Esophagus muscularis mucosa (tissue), 4 donors: ENCODE measurements around the gene PIK3R6. TPM values are rescaled to one million over a fixed set of nuclear protein-coding genes. Genes with fewer than 3 reads are reported as not detected.

Source experiments
- DNase-seq: peaks from one replicate; pipeline ENCODE4 v3.0.0-alpha.2; 2017; ENCODE audit errors: extremely low spot score
- H3K27ac ChIP-seq, 4 donors: fragments of 200-600 bp; sonication (generic); replicated peaks in 1 of 4; 1 replicate in 3 of 4; 2 replicates in 1 of 4; pipeline ENCODE4 v1.5.1; 2016 to 2019; ENCODE audit warnings: mild to moderate bottlenecking in 1 of 4
- H3K27me3 ChIP-seq, 4 donors: fragments of 200-600 bp; sonication (generic); one replicate each; pipeline versions ENCODE4 v1.5.1 to v1.6.0; 2016 to 2019
- H3K36me3 ChIP-seq, 4 donors: fragments of 200-600 bp; sonication (generic); one replicate each; pipeline ENCODE4 v1.5.1; 2016 to 2019
- H3K4me1 ChIP-seq, 4 donors: fragments of 200-600 bp; sonication (generic); one replicate each; pipeline ENCODE4 v1.5.1; 2016 to 2019
- H3K4me3 ChIP-seq, 4 donors: fragments of 200-600 bp; sonication (generic); 1 replicate in 2 of 4; 2 replicates in 2 of 4; pipeline ENCODE4 v1.5.1; 2016 to 2019; ENCODE audit warnings: mild to moderate bottlenecking in 4 of 4, moderate library complexity in 1 of 4
- H3K9me3 ChIP-seq, 4 donors: fragments of 200-600 bp; sonication (generic); 1 replicate in 3 of 4; 2 replicates in 1 of 4; pipeline ENCODE4 v1.5.1; 2016 to 2019
- EP300 ChIP-seq: sonication (generic); formaldehyde crosslinking; IDR thresholded peaks from one replicate; pipeline ENCODE4 v1.6.1; 2017; ENCODE audit warnings: antibody characterized with exemption
- POLR2A ChIP-seq: fragments of 450-650 bp; IDR thresholded peaks from one replicate; pipeline ENCODE4 v1.6.1; 2017; ENCODE audit warnings: antibody characterized with exemption, moderate library complexity, mild to moderate bottlenecking, low read depth
- POLR2AphosphoS5 ChIP-seq, 2 donors: sonication (generic); formaldehyde crosslinking; IDR thresholded peaks; one replicate each; pipeline ENCODE4 v1.6.1; 2017; ENCODE audit warnings: antibody characterized with exemption in 2 of 2
- WGBS: methylation state at CpG from one replicate; pipeline ENCODE4 v1.1.5; 2018; 5-methylcytosine and 5-hydroxymethylcytosine counted together
- intact Hi-C: fragments of 100-400 bp; cut with DNase I; formaldehyde crosslinking; loops from one replicate; pipeline ENCODE4 v1.15.1; 2023
- total RNA-seq, 4 donors: library from RNA; depleted of rRNA; stranded (reverse); fragments of >200 nt; gene quantifications; one replicate each; pipeline versions ENCODE4 v1.1.0 to v1.2.1, GENCODE V29; 2016
- TF ChIP-seq, protein P1 (sequence below), 3 experiments: fragments of 200-600 bp in 2 of 3; fragments of 450-650 bp in 1 of 3; sonication (generic) in 2 of 3; IDR thresholded peaks; one replicate each; pipeline ENCODE4 v1.5.1; 2017 to 2019; ENCODE audit warnings: antibody characterized with exemption in 3 of 3, mild to moderate bottlenecking in 2 of 3, moderate library complexity in 1 of 3

Gene PIK3R6
- total RNA-seq, 4 donors from 2014 or later: 0.52 to 3.3 (median 1.8) TPM

DNA sequence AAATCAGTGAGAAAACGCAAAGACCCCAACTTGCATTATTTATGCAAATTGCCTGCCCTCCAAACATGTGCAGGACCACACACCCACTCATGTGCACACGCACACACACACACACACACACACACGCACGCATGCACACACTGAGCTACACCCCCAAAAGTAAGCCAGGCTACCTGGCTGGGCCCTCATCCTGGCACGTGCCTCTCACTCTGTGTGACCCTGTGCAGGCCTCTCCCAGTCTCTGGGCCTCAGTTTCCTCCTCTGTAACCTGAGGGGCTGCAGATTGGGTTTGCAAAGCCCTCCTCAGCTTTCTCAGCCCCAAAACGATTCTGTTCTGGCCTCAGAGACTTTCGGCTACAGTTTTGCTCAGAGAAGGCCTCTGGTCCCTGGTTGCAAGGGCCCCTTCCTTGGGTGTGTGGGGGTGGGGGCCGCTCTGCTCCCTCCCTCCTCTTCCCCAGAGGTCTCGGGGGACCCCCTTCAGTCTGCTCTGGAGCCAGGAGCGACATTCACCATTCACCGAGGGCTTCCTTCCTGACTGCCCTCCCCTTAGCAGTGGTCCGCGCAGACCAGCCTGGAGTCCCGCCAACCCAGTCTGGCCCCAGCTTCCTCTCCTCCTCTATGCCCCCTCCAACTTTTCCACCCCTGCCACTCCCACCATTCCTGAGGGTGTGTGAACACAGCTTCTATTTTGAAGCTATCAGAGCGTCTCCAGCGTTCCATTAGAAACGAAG, 5.4 kb upstream of the PIK3R6 start:
- peaks cover 0 to 8% (median 2%) of the 10 kb centered on the region in 4 donors for H3K4me1 ChIP-seq
- TF ChIP-seq EP300 (no peak), POLR2A (no peak), POLR2AphosphoS5 (IDR thresholded peaks at IDR 0.05) (no peak)
- TF ChIP-seq, protein P1, sequence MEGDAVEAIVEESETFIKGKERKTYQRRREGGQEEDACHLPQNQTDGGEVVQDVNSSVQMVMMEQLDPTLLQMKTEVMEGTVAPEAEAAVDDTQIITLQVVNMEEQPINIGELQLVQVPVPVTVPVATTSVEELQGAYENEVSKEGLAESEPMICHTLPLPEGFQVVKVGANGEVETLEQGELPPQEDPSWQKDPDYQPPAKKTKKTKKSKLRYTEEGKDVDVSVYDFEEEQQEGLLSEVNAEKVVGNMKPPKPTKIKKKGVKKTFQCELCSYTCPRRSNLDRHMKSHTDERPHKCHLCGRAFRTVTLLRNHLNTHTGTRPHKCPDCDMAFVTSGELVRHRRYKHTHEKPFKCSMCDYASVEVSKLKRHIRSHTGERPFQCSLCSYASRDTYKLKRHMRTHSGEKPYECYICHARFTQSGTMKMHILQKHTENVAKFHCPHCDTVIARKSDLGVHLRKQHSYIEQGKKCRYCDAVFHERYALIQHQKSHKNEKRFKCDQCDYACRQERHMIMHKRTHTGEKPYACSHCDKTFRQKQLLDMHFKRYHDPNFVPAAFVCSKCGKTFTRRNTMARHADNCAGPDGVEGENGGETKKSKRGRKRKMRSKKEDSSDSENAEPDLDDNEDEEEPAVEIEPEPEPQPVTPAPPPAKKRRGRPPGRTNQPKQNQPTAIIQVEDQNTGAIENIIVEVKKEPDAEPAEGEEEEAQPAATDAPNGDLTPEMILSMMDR (IDR thresholded peaks at IDR 0.05): no peak
- no peak for DNase-seq
- peaks cover 0 to 33% (median 0%) of the 10 kb centered on the region in 4 donors for H3K27me3 ChIP-seq
- H3K4me3 ChIP-seq: no peak overlapping the region
- H3K9me3 ChIP-seq: no peaks in the 10 kb centered on the region
- H3K27ac ChIP-seq: no peak overlapping the region
- H3K36me3 ChIP-seq: no peaks in the 10 kb centered on the region
- intact Hi-C loops: no loop called here
- 42% methylated on average over 17 of the region's 17 CpGs for WGBS

DNA sequence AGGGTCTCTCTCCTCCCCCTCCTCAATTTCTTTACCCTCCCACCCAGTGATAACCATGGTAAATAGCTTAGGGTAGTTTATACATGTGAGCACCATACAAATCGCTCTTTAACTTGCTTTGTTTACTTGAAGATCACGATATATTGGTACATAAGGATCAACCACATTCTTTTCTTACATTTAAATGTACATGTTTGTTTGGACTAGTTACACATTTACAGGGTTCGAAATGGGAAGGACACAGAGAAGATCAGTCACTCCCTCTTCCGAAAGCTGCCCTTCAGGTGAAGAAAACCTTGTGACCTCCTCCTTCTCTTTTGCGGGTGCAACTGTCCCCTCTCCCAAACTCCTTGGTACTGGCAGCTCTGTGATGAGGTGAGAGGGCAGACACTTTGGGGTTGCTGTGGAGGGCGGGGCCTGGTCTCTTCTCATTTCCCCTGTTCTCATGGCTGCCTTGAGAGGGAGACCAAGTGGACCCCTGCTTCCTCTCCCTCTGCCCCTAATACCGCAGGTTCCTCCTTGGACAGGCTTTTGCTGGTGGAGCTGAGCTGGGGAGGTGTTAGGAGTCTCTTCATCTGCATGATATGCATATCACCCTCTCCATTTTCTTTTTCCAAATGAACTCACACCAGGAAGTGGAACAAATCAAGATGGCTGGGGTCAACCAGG, 4.7 kb upstream of the PIK3R6 start:
- WGBS: 70% methylated on average over 7 of the region's 7 CpGs
- no peak for DNase-seq
- H3K27me3 ChIP-seq: peaks cover 0 to 33% (median 0%) of the 10 kb centered on the region in 4 donors
- TF ChIP-seq EP300: no peak
- TF ChIP-seq, protein P1 (IDR thresholded peaks at IDR 0.05): no peak
- no peak for TF ChIP-seq POLR2AphosphoS5 (IDR thresholded peaks at IDR 0.05)
- no peak for TF ChIP-seq POLR2A
- H3K27ac ChIP-seq: no peak overlapping the region
- H3K4me3 ChIP-seq: no peak overlapping the region
- H3K4me1 ChIP-seq: peaks cover 0 to 8% (median 2%) of the 10 kb centered on the region in 4 donors
- intact Hi-C loops: no loop called here
- H3K36me3 ChIP-seq: no peaks in the 10 kb centered on the region
- no peaks in the 10 kb centered on the region for H3K9me3 ChIP-seq

DNA sequence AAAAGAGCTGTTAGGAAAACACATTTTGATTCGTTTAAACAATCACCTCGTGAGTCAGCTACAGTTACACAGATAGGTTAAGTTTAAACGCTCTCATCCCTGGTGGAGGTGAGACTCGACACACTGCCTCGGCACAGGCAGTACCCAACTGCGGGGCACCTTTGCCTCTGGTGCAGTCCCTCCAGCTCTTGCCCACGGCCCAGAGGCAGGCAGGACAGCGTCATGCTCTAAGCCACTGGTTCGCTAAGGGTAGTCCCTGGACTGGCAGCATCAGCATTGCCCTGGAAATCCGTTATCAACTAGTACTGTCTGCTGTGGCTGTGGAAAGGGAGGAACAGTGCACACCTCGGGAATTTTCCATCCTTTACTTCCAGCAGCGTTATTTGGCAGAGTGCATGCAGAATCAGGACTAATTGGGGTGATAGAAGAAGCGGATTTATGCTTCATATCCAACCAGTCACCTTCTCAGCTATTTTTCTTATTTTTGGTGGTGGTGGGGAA, 3.7 kb upstream of the PIK3R6 start:
- H3K9me3 ChIP-seq: no peaks in the 10 kb centered on the region
- H3K4me1 ChIP-seq: peaks cover 0 to 8% (median 2%) of the 10 kb centered on the region in 4 donors
- H3K36me3 ChIP-seq: no peaks in the 10 kb centered on the region
- intact Hi-C loops: no loop called here
- WGBS: 75% methylated on average over 7 of the region's 13 CpGs
- H3K27me3 ChIP-seq: peaks cover 0 to 32% (median 0%) of the 10 kb centered on the region in 4 donors
- DNase-seq: no peak
- H3K27ac ChIP-seq: no peak overlapping the region
- H3K4me3 ChIP-seq: no peak overlapping the region
- TF ChIP-seq EP300: no peak
- TF ChIP-seq POLR2AphosphoS5 (IDR thresholded peaks at IDR 0.05): no peak
- TF ChIP-seq, protein P1 (IDR thresholded peaks at IDR 0.05): no peak
- TF ChIP-seq POLR2A: no peak

DNA sequence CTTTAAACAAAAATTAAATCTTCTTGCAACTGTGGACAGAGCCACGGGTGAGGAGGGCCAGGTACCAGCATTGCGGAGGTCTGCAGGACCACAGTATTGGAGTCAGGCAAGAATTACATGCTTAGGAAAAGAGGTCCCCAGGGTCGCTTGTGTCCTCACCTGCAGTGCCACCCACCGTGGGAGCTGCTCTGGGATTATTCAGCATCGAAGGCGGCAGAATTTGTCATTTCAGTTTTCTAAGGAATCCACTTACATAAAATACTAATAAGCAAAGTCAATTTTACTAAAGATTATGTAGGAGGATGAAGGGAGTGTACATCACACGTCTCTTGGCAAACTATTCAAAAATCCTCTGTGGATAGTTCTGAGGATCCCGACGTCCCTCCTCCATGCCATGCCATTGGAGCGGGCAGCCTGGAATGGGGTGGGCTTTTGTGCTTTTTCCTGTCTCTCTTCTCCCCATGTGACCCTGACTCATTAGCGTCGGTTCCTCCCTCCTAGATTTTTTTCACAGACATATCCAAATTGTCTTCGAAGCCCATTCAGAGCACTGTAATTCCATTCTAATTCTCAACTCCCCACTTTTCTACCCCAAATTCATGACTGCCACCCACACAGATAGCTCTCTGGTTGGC, 3.0 kb upstream of the PIK3R6 start:
- intact Hi-C loops: no loop called here
- H3K4me1 ChIP-seq: peaks cover 0 to 8% (median 2%) of the 10 kb centered on the region in 4 donors
- H3K27me3 ChIP-seq: peaks cover 0 to 32% (median 0%) of the 10 kb centered on the region in 4 donors
- TF ChIP-seq POLR2A (no peak), POLR2AphosphoS5 (IDR thresholded peaks at IDR 0.05) (no peak), EP300 (no peak)
- TF ChIP-seq, protein P1 (IDR thresholded peaks at IDR 0.05): no peak
- no peak for DNase-seq
- no peaks in the 10 kb centered on the region for H3K9me3 ChIP-seq
- no peak overlapping the region for H3K4me3 ChIP-seq
- no peaks in the 10 kb centered on the region for H3K36me3 ChIP-seq
- H3K27ac ChIP-seq: no peak overlapping the region
- 82% methylated on average over 13 of the region's 13 CpGs for WGBS
